Suprapubic skin (tissue), 4 donors: Measurements from ENCODE around the gene FAR2. TPM values are rescaled to one million over a fixed set of nuclear protein-coding genes. Genes with fewer than 3 reads are reported as not detected.
"Not testable (repeated sequence)": the region's sequence is repeated elsewhere in the genome, so short reads cannot be mapped to it uniquely, and the experiment has no call there.

Source experiments
- DNase-seq, 2 donors: peaks; one replicate each; pipeline ENCODE4 v3.0.0-alpha.2; 2019; ENCODE audit warnings: low spot score in 2 of 2
- H3K27ac ChIP-seq: fragments of 200-600 bp; sonication (generic); one replicate; pipeline ENCODE4 v1.5.1; 2019
- H3K27me3 ChIP-seq: fragments of 200-600 bp; sonication (generic); one replicate; pipeline ENCODE4 v1.5.1; 2019
- H3K36me3 ChIP-seq: fragments of 200-600 bp; sonication (generic); one replicate; pipeline ENCODE4 v1.5.1; 2019
- H3K4me1 ChIP-seq: fragments of 200-600 bp; sonication (generic); one replicate; pipeline ENCODE4 v1.5.1; 2019
- H3K4me3 ChIP-seq: fragments of 200-600 bp; sonication (generic); one replicate; pipeline ENCODE4 v1.5.1; 2019; ENCODE audit warnings: mild to moderate bottlenecking
- H3K9me3 ChIP-seq: fragments of 200-600 bp; sonication (generic); one replicate; pipeline ENCODE4 v1.5.1; 2019
- CTCF ChIP-seq, 2 donors: fragments of 200-600 bp in 1 of 2; fragments of 450-650 bp in 1 of 2; sonication (generic) in 1 of 2; IDR thresholded peaks; one replicate each; pipeline ENCODE4 v1.5.1; 2016 to 2019; ENCODE audit warnings: antibody characterized with exemption in 2 of 2, mild to moderate bottlenecking in 1 of 2, moderate library complexity in 1 of 2
- EP300 ChIP-seq: sonication (generic); formaldehyde crosslinking; IDR thresholded peaks from one replicate; pipeline ENCODE4 v1.6.1; 2017; ENCODE audit warnings: antibody characterized with exemption
- POLR2A ChIP-seq, 2 donors: fragments of 450-650 bp; IDR thresholded peaks; one replicate each; pipeline ENCODE4 v1.6.1; 2017; ENCODE audit warnings: antibody characterized with exemption in 2 of 2, mild to moderate bottlenecking in 2 of 2, moderate library complexity in 2 of 2
- POLR2AphosphoS5 ChIP-seq, 3 donors: sonication (generic); formaldehyde crosslinking; IDR thresholded peaks; one replicate each; pipeline ENCODE4 v1.6.1; 2017; ENCODE audit warnings: antibody characterized with exemption in 3 of 3
- WGBS: methylation state at CpG from one replicate; pipeline ENCODE4 v1.1.5; 2018; 5-methylcytosine and 5-hydroxymethylcytosine counted together
- total RNA-seq, 4 donors: library from RNA; depleted of rRNA; stranded (reverse); fragments of >200 nt; gene quantifications; one replicate each; pipeline ENCODE4 v1.1.0, GENCODE V29; 2016

FAR2 gene
- total RNA-seq, 4 donors from 2014 or later, result 20.0 to 41.8 (median 30.6) TPM

DNA sequence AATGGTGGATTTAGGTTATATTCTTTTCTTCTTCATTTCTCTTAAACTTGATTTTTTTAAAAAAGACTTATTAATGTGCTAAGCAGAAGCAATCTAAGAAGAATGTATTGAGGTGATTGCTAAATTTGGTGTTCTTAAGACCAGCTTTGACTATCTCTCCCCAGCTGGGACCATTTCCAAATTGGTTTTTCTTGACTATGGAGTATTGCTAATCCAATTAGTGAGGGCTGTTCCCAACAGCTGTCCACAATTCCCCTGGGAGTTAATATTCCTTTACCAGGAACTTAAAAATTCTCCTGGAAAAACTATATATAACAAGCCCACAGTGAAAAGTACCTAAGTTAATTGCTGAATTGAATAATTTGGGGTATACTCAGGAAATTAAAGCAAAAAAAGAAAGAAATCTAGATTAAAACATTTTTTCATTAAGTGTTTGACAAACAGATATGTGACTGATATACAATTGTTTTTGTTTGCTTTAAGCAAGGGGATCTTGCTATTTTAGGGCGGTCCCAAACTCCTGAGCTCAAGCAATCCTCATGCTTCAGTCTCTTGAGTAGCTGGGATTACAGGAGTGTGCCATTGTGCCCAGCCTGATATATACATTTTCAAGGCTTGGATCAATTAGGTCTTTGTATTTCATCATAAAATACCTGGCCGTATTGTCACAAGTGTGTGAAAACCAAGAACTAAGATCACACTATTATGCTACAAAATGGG is 105.0 kb downstream of the FAR2 start:
- no peak for TF ChIP-seq POLR2AphosphoS5 (IDR thresholded peaks at IDR 0.05)
- no peak for TF ChIP-seq POLR2A (IDR thresholded peaks at IDR 0.05)
- TF ChIP-seq EP300, result no peak
- TF ChIP-seq CTCF (IDR thresholded peaks at IDR 0.05), result no peak
- Histone ChIP-seq H3K36me3 (no peaks in the 10 kb centered on the region), H3K9me3 (no peaks in the 10 kb centered on the region), H3K4me3 (no peak overlapping the region), H3K4me1 (peaks cover 7% of the 10 kb centered on the region), H3K27ac (no peak overlapping the region), H3K27me3 (no peaks in the 10 kb centered on the region)
- DNase-seq, result no peak
- WGBS, result 94% methylated on average over 2 of the region's 2 CpGs

DNA sequence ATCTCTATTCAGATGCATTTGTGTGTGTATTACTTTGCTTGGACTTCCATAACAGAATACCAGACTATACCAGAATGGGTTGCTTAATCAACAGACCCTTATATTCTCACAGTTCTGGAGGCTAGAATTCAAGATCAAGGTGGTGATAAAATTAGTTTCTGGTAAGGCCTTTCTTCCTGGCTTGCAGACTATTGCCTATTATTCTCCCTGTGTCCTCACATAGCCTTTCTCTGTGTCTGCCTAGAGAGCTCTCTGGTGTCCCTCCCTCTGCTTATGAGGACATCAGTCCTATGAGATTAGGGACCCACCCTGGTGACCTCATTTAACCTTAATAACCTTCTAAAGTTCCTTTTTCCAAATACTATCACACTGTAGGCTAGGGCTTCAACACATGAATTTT is 106.0 kb downstream of the FAR2 start:
- no peak for TF ChIP-seq POLR2A (IDR thresholded peaks at IDR 0.05)
- TF ChIP-seq CTCF (IDR thresholded peaks at IDR 0.05), result no peak
- TF ChIP-seq POLR2AphosphoS5 (IDR thresholded peaks at IDR 0.05), result no peak
- no peak for TF ChIP-seq EP300
- no peak for DNase-seq
- Histone ChIP-seq H3K4me3 (no peak overlapping the region), H3K27me3 (no peaks in the 10 kb centered on the region), H3K9me3 (no peaks in the 10 kb centered on the region), H3K4me1 (peaks cover 7% of the 10 kb centered on the region), H3K27ac (no peak overlapping the region), H3K36me3 (no peaks in the 10 kb centered on the region)

DNA sequence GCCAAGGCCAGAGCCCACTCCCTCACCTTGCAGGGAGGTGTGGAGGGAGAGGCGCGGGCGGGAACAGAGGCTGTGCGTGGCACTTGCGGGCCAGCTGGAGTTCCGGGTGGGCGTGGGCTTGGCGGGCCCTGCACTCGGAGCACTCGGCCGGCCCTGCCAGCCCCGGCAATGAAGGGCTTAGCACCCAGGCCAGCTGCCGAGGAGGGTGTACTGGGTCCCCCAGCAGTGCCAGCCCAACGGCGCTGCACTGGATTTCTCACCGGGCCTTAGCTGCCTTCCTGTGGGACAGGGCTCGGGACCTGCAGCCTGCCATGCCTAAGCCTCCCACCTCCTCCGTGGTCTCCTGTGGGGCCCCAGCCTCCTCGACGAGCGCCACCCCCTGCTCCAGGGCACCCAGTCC is 107.5 kb downstream of the FAR2 start:
- H3K9me3 ChIP-seq, result no peaks in the 10 kb centered on the region
- 93% methylated on average over 6 of the region's 21 CpGs for WGBS
- H3K36me3 ChIP-seq, result no peaks in the 10 kb centered on the region
- TF ChIP-seq POLR2AphosphoS5 (IDR thresholded peaks at IDR 0.05), result no peak
- no peak for TF ChIP-seq CTCF (IDR thresholded peaks at IDR 0.05)
- no peak for TF ChIP-seq EP300
- TF ChIP-seq POLR2A (IDR thresholded peaks at IDR 0.05), result no peak
- no peak overlapping the region for H3K4me3 ChIP-seq
- H3K27ac ChIP-seq, result no peak overlapping the region
- no peaks in the 10 kb centered on the region for H3K27me3 ChIP-seq
- peaks cover 7% of the 10 kb centered on the region for H3K4me1 ChIP-seq
- no peak for DNase-seq

DNA sequence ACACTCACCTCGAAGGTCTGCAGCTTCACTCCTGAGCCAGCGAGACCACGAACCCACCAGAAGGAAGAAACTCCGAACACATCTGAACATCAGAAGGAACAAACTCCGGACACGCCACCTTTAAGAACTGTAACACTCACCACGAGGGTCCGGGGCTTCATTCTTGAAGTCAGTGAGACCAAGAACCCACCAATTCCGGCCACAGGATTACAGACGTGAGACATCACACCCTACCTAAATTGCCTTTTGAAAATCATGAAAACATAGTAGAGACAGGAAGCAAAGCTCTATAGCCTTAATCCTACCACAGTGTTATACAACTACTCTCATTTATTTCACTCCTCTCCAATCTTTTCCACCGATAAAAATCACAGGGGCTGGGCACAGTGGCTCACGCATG is 108.6 kb downstream of the FAR2 start:
- H3K4me1 ChIP-seq, H3K27me3 ChIP-seq, H3K9me3 ChIP-seq, H3K4me3 ChIP-seq, DNase-seq, H3K36me3 ChIP-seq, H3K27ac ChIP-seq: not testable (repeated sequence)
- WGBS, result 95% methylated on average over 10 of the region's 12 CpGs

GRCh38 chr12:29264424-29264823 is 115.3 kb downstream of the FAR2 start:
- H3K4me3 ChIP-seq, result no peak overlapping the region
- H3K9me3 ChIP-seq, result no peaks in the 10 kb centered on the region
- no peaks in the 10 kb centered on the region for H3K4me1 ChIP-seq
- no peak overlapping the region for H3K27ac ChIP-seq
- no peaks in the 10 kb centered on the region for H3K27me3 ChIP-seq
- no peaks in the 10 kb centered on the region for H3K36me3 ChIP-seq
- DNase-seq, result no peak
- no peak for TF ChIP-seq POLR2AphosphoS5 (IDR thresholded peaks at IDR 0.05)

- Histone ChIP-seq H3K4me3 (no peak overlapping the region), H3K27ac (no peak overlapping the region), H3K27me3 (no peaks in the 10 kb centered on the region), H3K9me3 (no peaks in the 10 kb centered on the region), H3K4me1 (no peaks in the 10 kb centered on the region), H3K36me3 (no peaks in the 10 kb centered on the region)
- TF ChIP-seq POLR2AphosphoS5 (IDR thresholded peaks at IDR 0.05) (no peak), POLR2A (IDR thresholded peaks at IDR 0.05) (no peak), EP300 (no peak), CTCF (IDR thresholded peaks at IDR 0.05) (no peak)
- no peak for DNase-seq
- 82% methylated on average over 5 of the region's 5 CpGs for WGBS
These were observed 120.8 kb downstream of the FAR2 start for GRCh38 chr12:29269706-29270408.
